SU-DHL-6 (cell line): ENCODE measurements around the gene UBAC2.

Source experiments
- EZH2phosphoT487 ChIP-seq: fragments of 200-600 bp; sonication (generic), shearing (Covaris generic); conservative IDR thresholded peaks from 2 replicates; pipeline ENCODE4 v1.6.1; 2018; ENCODE audit warnings: mild to moderate bottlenecking, antibody characterized with exemption, low read length, moderate library complexity, mixed read lengths
- TF ChIP-seq, protein P1 (sequence below): fragments of 200-600 bp; sonication (generic); IDR thresholded peaks from one replicate; pipeline ENCODE4 v1.5.1; 2017; ENCODE audit warnings: antibody characterized with exemption, mild to moderate bottlenecking, low read length, moderate library complexity; ENCODE audit not compliant: insufficient read depth, poor library complexity, severe bottlenecking

DNA sequence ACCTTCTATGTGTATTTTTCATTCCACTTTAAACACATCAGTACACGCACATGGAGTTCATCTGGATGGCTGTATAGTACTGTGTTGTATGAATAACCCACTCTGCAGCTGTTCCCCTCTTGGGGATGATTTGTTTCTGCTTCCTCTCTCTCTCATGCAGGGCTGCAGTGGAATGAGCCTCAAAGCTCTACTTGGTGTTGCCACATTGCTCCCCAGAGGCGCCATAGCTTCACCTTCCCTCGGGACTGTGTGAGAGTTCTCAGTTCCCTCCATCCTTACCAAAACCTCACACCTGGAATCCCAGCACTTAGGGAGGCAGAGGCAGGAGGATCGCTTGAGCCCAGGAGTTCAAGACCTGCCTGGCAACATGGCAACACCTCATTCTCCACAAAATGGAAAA lies 134.9 kb downstream of the UBAC2 start:
- TF ChIP-seq, protein P1, sequence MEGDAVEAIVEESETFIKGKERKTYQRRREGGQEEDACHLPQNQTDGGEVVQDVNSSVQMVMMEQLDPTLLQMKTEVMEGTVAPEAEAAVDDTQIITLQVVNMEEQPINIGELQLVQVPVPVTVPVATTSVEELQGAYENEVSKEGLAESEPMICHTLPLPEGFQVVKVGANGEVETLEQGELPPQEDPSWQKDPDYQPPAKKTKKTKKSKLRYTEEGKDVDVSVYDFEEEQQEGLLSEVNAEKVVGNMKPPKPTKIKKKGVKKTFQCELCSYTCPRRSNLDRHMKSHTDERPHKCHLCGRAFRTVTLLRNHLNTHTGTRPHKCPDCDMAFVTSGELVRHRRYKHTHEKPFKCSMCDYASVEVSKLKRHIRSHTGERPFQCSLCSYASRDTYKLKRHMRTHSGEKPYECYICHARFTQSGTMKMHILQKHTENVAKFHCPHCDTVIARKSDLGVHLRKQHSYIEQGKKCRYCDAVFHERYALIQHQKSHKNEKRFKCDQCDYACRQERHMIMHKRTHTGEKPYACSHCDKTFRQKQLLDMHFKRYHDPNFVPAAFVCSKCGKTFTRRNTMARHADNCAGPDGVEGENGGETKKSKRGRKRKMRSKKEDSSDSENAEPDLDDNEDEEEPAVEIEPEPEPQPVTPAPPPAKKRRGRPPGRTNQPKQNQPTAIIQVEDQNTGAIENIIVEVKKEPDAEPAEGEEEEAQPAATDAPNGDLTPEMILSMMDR, result no peak
- TF ChIP-seq EZH2phosphoT487, result no peak
